GM23338 (cell line): ENCODE results near the gene DCHS1.

Experiments
- CREB1 ChIP-seq: fragments of 250-450 bp; sonication (Bioruptor Pico); IDR thresholded peaks from 2 replicates; pipeline ENCODE4 v1.5.0; 2020; ENCODE audit warnings: low read depth, mild to moderate bottlenecking, moderate library complexity
- EZH2 ChIP-seq: fragments of 200-600 bp; sonication (generic); IDR thresholded peaks from one replicate; pipeline ENCODE4 v1.8.0; 2017; ENCODE audit warnings: antibody characterized with exemption, mild to moderate bottlenecking, low read depth; ENCODE audit not compliant: unreplicated experiment
- EZH2phosphoT487 ChIP-seq: fragments of 200-600 bp; sonication (generic); IDR thresholded peaks from one replicate; pipeline ENCODE4 v1.8.1; 2018; ENCODE audit warnings: antibody characterized with exemption; ENCODE audit not compliant: unreplicated experiment
- NANOG ChIP-seq: IDR thresholded peaks from 2 replicates; pipeline ENCODE4 v1.6.1; 2016; ENCODE audit warnings: antibody characterized with exemption, borderline replicate concordance
- POLR2AphosphoS5 ChIP-seq: IDR thresholded peaks from 2 replicates; pipeline ENCODE4 v1.6.1; 2016; ENCODE audit warnings: antibody characterized with exemption, low read depth
- STAT1 ChIP-seq: IDR thresholded peaks from one replicate; pipeline ENCODE4 v1.6.1; 2016; ENCODE audit warnings: antibody characterized with exemption; ENCODE audit not compliant: unreplicated experiment
- ZNF114 ChIP-seq: fragments of 250-450 bp; sonication (Bioruptor Pico); IDR thresholded peaks from 2 replicates; pipeline ENCODE4 v1.5.0; 2020; ENCODE audit warnings: mild to moderate bottlenecking, moderate library complexity
- TF ChIP-seq, protein P1 (sequence below), 2 experiments: fragments of 200-600 bp in 1 of 2; sonication (generic) in 1 of 2; conservative IDR thresholded peaks; 2 replicates each; pipeline versions ENCODE4 v1.5.1 to v1.6.1; 2016 to 2017; ENCODE audit warnings: antibody characterized with exemption in 2 of 2, low read depth in 2 of 2, mild to moderate bottlenecking in 2 of 2, moderate library complexity in 1 of 2
- TF ChIP-seq, protein P2 (sequence below): IDR thresholded peaks from one replicate; pipeline ENCODE4 v1.6.1; 2018; ENCODE audit warnings: antibody characterized with exemption; ENCODE audit not compliant: unreplicated experiment

DNA sequence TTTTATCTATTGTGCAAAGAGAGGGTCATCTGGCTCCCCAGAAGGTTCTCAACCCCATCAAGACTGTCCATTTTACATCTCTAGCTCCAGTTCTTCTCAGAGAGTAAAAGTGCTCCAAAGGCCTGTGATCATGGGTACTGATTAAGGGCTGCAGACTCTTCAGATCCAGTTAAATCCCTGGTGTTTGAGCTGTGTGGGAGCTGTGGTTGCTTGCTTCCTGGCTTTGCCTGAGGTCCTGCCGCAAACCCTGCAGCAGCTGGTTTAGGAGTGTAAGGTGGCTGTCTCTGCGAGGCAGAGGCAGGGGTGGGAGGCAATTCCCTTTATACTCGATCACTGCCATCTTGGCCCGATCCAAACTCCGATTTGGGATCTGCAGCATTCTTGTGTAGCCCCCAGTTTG lies 26.3 kb upstream of the DCHS1 start:
- TF ChIP-seq NANOG = no peak
- TF ChIP-seq, protein P1, sequence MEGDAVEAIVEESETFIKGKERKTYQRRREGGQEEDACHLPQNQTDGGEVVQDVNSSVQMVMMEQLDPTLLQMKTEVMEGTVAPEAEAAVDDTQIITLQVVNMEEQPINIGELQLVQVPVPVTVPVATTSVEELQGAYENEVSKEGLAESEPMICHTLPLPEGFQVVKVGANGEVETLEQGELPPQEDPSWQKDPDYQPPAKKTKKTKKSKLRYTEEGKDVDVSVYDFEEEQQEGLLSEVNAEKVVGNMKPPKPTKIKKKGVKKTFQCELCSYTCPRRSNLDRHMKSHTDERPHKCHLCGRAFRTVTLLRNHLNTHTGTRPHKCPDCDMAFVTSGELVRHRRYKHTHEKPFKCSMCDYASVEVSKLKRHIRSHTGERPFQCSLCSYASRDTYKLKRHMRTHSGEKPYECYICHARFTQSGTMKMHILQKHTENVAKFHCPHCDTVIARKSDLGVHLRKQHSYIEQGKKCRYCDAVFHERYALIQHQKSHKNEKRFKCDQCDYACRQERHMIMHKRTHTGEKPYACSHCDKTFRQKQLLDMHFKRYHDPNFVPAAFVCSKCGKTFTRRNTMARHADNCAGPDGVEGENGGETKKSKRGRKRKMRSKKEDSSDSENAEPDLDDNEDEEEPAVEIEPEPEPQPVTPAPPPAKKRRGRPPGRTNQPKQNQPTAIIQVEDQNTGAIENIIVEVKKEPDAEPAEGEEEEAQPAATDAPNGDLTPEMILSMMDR (conservative IDR thresholded peaks at IDR 0.05; ENCODE audit: low read depth in 2 of 2) = no peak
- no peak for TF ChIP-seq POLR2AphosphoS5
- no peak for TF ChIP-seq EZH2
- TF ChIP-seq, protein P2, sequence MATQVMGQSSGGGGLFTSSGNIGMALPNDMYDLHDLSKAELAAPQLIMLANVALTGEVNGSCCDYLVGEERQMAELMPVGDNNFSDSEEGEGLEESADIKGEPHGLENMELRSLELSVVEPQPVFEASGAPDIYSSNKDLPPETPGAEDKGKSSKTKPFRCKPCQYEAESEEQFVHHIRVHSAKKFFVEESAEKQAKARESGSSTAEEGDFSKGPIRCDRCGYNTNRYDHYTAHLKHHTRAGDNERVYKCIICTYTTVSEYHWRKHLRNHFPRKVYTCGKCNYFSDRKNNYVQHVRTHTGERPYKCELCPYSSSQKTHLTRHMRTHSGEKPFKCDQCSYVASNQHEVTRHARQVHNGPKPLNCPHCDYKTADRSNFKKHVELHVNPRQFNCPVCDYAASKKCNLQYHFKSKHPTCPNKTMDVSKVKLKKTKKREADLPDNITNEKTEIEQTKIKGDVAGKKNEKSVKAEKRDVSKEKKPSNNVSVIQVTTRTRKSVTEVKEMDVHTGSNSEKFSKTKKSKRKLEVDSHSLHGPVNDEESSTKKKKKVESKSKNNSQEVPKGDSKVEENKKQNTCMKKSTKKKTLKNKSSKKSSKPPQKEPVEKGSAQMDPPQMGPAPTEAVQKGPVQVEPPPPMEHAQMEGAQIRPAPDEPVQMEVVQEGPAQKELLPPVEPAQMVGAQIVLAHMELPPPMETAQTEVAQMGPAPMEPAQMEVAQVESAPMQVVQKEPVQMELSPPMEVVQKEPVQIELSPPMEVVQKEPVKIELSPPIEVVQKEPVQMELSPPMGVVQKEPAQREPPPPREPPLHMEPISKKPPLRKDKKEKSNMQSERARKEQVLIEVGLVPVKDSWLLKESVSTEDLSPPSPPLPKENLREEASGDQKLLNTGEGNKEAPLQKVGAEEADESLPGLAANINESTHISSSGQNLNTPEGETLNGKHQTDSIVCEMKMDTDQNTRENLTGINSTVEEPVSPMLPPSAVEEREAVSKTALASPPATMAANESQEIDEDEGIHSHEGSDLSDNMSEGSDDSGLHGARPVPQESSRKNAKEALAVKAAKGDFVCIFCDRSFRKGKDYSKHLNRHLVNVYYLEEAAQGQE = no peak
- TF ChIP-seq STAT1 = no peak
- no peak for TF ChIP-seq CREB1 (CRISPR knock-in tag)
- no peak for TF ChIP-seq ZNF114 (CRISPR knock-in tag)
- TF ChIP-seq EZH2phosphoT487 = no peak
